Activated CD8-positive, alpha-beta memory T cell treated with anti-CD3 and anti-CD28 coated beads for 36 hours (primary cell): ENCODE data around the gene TMEM18. TPM values are rescaled to one million over a fixed set of nuclear protein-coding genes. Genes with fewer than 3 reads are reported as not detected.
"Not testable (repeated sequence)": the region's sequence is repeated elsewhere in the genome, so short reads cannot be mapped to it uniquely, and the experiment has no call there.

Experiments
- CTCF ChIA-PET: fragments of 350-600 bp; sonication (Branson Sonifier 250); formaldehyde crosslinking; loops from one replicate; lab custom pipeline; 2021; ENCODE audit warnings: antibody characterized with exemption; lab: Charles Lee
- POLR2A ChIA-PET: fragments of 350-600 bp; sonication (Branson Sonifier 250); formaldehyde crosslinking; loops from one replicate; lab custom pipeline; 2021; ENCODE audit warnings: antibody characterized with exemption; lab: Charles Lee
- total RNA-seq, 2 experiments: library from RNA; stranded (reverse); gene quantifications; one replicate each; pipeline ENCODE4 v1.2.3, GENCODE V29; 2021

TMEM18 gene
- total RNA-seq = 10 to 100 TPM; 24.2 to 26.9 TPM

DNA sequence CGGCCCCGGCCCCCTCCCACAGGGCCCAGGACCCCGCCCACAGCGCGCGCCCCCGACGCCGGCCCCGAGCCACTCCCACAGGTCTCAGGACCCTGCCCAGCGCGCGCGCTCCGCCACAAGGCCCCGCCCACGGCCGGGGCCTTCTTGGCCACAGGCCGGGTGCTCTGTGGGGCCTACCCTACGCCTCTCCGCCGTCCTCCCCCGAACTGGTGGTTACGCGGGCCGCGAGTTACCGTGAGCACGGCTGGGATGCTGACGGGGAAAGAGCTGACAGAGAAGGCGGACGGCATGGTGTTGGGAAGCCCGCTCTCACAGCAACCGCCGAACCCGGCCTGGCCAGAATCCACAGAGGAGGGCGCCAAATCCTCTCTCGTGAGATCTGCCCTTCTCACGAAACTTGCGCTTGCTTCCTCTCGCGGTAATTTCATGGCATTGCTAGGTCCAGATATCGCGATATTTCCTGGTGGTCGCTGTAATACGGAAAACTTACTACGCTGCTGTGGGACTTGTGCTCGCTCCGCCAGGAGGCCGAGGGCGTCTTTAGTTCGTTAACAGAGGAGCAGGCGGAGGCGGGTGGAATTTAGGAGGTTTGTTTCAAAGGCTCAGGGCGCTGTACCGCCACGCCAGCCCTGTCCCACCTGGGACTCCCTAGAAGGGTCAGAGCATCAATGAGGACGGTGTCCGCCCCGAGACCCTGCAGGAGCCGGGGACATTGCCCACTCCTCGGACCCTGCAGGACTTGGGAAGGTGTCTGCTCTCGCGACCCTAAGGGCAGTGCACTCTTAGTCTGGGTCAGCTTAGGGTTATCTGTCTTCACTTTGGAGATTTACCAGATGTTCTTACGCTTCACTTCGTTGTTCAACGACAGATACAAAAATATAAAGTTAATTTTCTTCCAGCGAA, at the start of gene TMEM18:
Gene TMEM18, minus strand, starts transcription at position 351 of the 903 bp plus-strand sequence. Its CDS starts 61 bp downstream, at position 290.
- POLR2A ChIA-PET = interaction anchor here (0.6 to 1.0 kb wide), 2 partner anchors 10 to 29 kb away, joined by 3 to 6 read pairs; no protein-coding TSS in a partner anchor
- CTCF ChIA-PET = no interaction called here

GRCh38 chr2:726169-726568, 49.0 kb upstream of the TMEM18 start:
- CTCF ChIA-PET = no interaction called here
- POLR2A ChIA-PET = no interaction called here

- ChIA-PET POLR2A (no interaction called here), CTCF (no interaction called here)
Observed at GRCh38 chr2:725468-725867, 48.3 kb upstream of the TMEM18 start.

DNA sequence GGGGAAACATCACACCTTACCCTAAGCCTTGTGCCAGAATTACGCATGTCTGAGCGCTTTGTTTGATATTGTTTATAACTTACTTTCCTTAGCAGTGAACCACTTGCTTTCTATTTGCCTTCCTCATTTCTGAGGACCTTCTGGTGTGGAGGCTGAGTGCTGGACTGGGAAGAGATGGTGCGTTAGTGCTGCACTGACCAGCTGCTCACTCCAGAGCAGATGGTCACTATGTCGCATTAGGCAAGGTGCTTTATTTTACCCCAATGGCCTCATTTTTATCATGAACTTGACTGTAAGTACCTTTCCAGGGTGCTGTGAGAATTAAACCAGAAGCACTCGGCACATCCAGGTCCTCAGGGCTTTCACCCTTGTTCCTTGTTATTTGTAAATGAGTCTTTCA, 46.6 kb upstream of the TMEM18 start:
- CTCF ChIA-PET = no interaction called here
- POLR2A ChIA-PET = no interaction called here

- POLR2A ChIA-PET = no interaction called here
Observed at GRCh38 chr2:720842-721241, 43.6 kb upstream of the TMEM18 start.

GRCh38 chr2:719734-720133, 42.5 kb upstream of the TMEM18 start:
- ChIA-PET POLR2A (no interaction called here), CTCF (no interaction called here)

More at GRCh38 chr2:720842-721241, 43.6 kb upstream of the TMEM18 start:
- CTCF ChIA-PET = no interaction called here

- ChIA-PET CTCF (no interaction called here), POLR2A (no interaction called here)
Observed at GRCh38 chr2:719191-719590, 42.0 kb upstream of the TMEM18 start.

DNA sequence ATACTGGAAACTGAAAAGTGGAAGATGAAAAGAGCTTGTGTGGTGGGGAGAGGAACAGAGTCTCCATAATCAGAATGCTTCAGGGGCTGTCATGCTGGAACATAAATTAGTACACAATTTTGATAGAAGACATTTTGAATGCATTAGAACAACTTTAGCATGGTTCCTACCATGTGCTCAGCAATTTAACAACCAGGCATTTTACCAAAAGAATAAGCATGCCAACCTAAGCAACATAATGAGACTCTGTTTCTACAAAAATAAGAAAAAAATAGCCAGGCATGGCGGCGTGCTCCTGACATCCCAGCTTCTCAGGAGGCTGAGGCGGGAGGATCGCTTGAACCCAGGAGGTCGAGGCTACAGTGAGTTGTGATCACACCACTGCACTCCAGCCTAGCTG, 40.5 kb upstream of the TMEM18 start:
- ChIA-PET CTCF (no interaction called here), POLR2A (no interaction called here)

DNA sequence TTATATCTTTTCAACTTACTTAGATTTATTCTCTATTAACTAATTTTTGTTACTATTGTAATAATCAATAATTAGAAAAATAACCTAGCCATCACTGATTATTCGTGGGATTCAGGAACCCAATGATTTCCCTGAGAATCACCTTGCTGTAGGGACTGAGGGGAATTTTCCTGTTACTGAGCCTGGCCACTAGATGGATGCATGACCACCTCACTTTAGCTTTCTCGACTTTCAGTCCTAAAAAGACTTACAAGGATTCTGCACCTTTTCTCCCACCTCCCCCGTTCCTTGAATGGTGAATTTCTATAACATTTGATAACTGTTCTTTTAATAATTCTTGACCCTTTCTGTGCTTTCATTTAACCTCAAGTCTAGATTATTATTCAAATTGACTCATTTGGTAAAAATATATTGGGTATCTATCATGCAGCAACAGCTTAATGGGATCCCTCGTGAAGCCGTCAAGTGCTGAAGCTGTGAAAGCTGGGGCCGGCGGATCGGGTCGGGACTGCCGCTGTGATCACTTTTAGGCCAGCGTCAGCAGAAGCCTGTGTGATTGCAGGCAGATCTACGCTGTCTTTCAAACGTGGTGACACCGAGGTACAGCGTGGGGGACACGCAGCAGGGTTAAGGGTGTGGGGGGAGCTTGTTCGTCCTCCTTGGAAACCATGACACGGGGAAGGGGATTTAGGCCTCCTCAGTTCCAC, 38.8 kb upstream of the TMEM18 start:
- CTCF ChIA-PET = interaction anchor here (0.9 kb wide), 1 partner anchor 424 kb away, joined by 3 read pairs; no protein-coding TSS in a partner anchor
- POLR2A ChIA-PET = no interaction called here

DNA sequence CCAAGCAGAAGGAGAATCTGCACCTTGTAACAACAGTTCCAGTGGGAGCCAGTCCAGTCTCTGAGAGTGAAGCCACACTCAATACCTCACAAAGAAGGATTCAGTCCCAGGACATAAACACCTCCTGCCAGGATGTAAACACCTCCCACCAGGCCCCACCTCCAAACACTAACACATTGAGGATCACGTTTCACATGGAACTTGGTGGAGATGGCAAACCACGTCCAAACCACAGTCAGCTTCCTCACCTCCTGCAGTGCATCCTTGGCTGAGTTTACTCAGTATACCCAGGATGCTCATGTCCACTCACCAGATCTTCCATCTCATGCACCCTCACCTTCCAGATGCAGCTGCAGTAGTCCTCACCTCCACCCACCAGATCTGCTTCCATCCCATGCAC, 37.8 kb upstream of the TMEM18 start:
- POLR2A ChIA-PET = no interaction called here
- CTCF ChIA-PET = interaction anchor here (0.9 to 1.2 kb wide), 2 partner anchors 20 to 425 kb away, joined by 3 read pairs; no protein-coding TSS in a partner anchor

- ChIA-PET POLR2A (no interaction called here), CTCF (interaction anchor here (1.2 kb wide), 1 partner anchor 19 kb away, joined by 3 read pairs; no protein-coding TSS in a partner anchor)
Observed at GRCh38 chr2:714005-714741, 37.0 kb upstream of the TMEM18 start.

GRCh38 chr2:710867-711665, 33.9 kb upstream of the TMEM18 start:
- POLR2A ChIA-PET = no interaction called here
- CTCF ChIA-PET = no interaction called here

- CTCF ChIA-PET = no interaction called here
- POLR2A ChIA-PET = no interaction called here
Observed at GRCh38 chr2:709138-709765, 32.0 kb upstream of the TMEM18 start.

- POLR2A ChIA-PET = no interaction called here
- CTCF ChIA-PET = no interaction called here
Observed at GRCh38 chr2:708667-709066, 31.5 kb upstream of the TMEM18 start.

GRCh38 chr2:705971-706511, 28.8 kb upstream of the TMEM18 start:
- ChIA-PET POLR2A (interaction anchor here (1.1 kb wide), 1 partner anchor 29 kb away, joined by 3 read pairs; the partner anchor contains the start of gene TMEM18), CTCF (no interaction called here)

DNA sequence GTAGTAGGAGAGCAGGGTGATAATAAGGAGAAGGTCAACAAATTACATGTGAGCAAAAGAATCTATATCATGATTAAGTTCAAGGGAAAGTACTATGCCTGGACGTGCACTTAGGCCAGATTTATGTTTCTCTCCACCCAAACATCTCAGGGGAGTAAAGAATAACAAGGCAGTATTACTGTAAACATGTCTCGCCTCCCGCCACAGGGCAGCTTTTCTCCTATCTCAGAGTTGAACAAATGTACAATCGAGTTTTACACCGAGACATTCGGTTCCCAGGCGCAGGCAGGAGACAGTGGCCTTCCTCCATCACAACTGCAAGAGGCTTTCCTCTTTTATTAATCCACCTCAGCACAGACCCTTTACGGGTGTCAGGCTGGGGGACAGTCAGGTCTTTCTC, 25.6 kb upstream of the TMEM18 start:
- POLR2A ChIA-PET, CTCF ChIA-PET: not testable (repeated sequence)

- ChIA-PET CTCF (no interaction called here), POLR2A (no interaction called here)
Observed at GRCh38 chr2:696999-697627, 19.9 kb upstream of the TMEM18 start.

DNA sequence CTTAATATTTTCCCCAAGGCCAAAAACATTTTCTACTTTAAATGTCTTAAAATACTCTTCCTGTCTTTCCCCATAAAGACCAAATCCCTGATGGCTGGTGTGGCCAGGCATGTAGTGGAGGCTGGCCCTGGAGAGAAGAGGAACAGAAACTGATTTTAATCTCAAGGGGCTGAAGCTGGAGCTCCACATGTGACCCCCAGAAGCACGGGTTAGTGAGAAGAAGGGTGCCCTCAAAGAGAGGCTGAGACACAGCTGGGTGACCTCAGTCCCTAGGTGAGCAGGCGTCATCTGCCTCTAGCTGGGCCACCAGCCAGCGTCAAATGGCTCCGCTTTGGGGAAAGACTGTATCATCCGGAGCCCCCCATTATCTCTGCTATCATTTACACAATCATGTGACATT, 19.3 kb upstream of the TMEM18 start:
- POLR2A ChIA-PET = no interaction called here
- CTCF ChIA-PET = no interaction called here
